SK-N-SH (cell line): ENCODE results near the gene HSPB1.

Experiments
- EP300 ChIP-seq, 2 experiments: IDR thresholded peaks; 2 replicates each; pipeline versions ENCODE4 v1.4.0 to v1.6.1; 2012; ENCODE audit warnings: borderline replicate concordance in 1 of 2, low read depth in 1 of 2, low read length in 1 of 2
- EZH2phosphoT487 ChIP-seq: fragments of 200-600 bp; sonication (generic); IDR thresholded peaks from 2 replicates; pipeline ENCODE4 v1.6.1; 2017; ENCODE audit warnings: low read depth, mixed run types, mild to moderate bottlenecking, antibody characterized with exemption, moderate library complexity, borderline replicate concordance
- GABPA ChIP-seq: IDR thresholded peaks from 2 replicates; pipeline ENCODE4 v1.4.0; 2012; ENCODE audit warnings: low read depth, mild to moderate bottlenecking
- JUND ChIP-seq: IDR thresholded peaks from 2 replicates; pipeline ENCODE4 v1.4.0; 2012
- MEF2A ChIP-seq: IDR thresholded peaks from 2 replicates; pipeline ENCODE4 v1.4.0; 2012; ENCODE audit warnings: low read depth, borderline replicate concordance
- MXI1 ChIP-seq: IDR thresholded peaks from 2 replicates; pipeline ENCODE4 v1.6.1; 2012; ENCODE audit warnings: mild to moderate bottlenecking, low read depth, low read length, improper control_type of control experiment
- POLR2AphosphoS5 ChIP-seq: IDR thresholded peaks from 2 replicates; pipeline ENCODE4 v1.6.1; 2012; ENCODE audit warnings: low read depth, low read length
- RAD21 ChIP-seq: IDR thresholded peaks from 2 replicates; pipeline ENCODE4 v1.6.1; 2012; ENCODE audit warnings: mild to moderate bottlenecking, low read length
- RXRA ChIP-seq: IDR thresholded peaks from 2 replicates; pipeline ENCODE4 v1.4.0; 2012; ENCODE audit warnings: low read depth, mild to moderate bottlenecking, borderline replicate concordance
- TCF12 ChIP-seq: IDR thresholded peaks from 2 replicates; pipeline ENCODE4 v1.4.0; 2012
- TF ChIP-seq, protein P1 (sequence below): fragments of 200-600 bp; sonication (generic); IDR thresholded peaks from 2 replicates; pipeline ENCODE4 v1.6.1; 2017; ENCODE audit warnings: antibody characterized with exemption, mild to moderate bottlenecking, moderate library complexity
- TF ChIP-seq, protein P2 (sequence below): IDR thresholded peaks from 2 replicates; pipeline ENCODE4 v1.6.1; 2012; ENCODE audit warnings: mild to moderate bottlenecking, low read depth, low read length, moderate library complexity
- TF ChIP-seq, protein P3 (sequence below): IDR thresholded peaks from 2 replicates; pipeline ENCODE4 v1.4.0; 2012; ENCODE audit warnings: low read depth
- TF ChIP-seq, protein P4 (sequence below): IDR thresholded peaks from 2 replicates; pipeline ENCODE4 v1.4.0; 2012; ENCODE audit warnings: low read depth, borderline replicate concordance

DNA sequence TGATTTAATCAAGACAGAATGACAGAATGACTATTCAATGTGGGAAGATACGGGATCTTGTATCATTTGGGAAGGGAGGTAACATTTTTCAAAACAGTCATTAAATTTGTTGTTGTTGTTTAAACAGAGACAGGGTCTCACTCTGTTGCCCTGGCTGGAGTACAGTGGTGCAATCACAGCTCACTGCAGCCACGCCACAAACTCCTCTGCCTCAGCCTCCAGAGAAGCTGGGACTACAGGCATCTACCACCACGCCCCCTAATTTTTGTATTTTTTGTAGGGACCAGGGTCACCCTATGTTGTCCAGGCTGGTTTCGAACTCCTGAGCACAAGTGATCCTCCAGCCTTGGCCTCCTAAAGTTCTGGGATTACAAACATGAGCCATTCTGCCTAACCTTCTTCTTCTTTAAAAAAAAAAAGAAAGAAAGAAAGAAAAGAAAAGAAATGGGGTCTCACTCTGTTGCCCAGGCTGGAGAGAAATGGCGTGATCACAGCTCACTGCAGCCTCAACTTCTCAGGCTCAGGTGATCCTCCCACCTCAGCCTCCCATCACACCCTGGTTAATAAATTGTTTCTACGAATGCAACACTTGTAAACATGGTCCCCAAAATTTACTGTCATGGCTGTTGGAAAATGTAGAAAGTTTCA lies 32.0 kb downstream of the HSPB1 start:
- TF ChIP-seq POLR2AphosphoS5 = 0 out of 2 replicates have a peak, but pooled peaks have one; percentile 22
- TF ChIP-seq EP300 (IDR thresholded peaks at IDR 0.05; ENCODE audit: borderline replicate concordance in 1 of 2, low read depth in 1 of 2, low read length in 1 of 2) = no peak
- no peak for TF ChIP-seq MEF2A
- TF ChIP-seq RAD21 = no peak
- TF ChIP-seq, protein P1, sequence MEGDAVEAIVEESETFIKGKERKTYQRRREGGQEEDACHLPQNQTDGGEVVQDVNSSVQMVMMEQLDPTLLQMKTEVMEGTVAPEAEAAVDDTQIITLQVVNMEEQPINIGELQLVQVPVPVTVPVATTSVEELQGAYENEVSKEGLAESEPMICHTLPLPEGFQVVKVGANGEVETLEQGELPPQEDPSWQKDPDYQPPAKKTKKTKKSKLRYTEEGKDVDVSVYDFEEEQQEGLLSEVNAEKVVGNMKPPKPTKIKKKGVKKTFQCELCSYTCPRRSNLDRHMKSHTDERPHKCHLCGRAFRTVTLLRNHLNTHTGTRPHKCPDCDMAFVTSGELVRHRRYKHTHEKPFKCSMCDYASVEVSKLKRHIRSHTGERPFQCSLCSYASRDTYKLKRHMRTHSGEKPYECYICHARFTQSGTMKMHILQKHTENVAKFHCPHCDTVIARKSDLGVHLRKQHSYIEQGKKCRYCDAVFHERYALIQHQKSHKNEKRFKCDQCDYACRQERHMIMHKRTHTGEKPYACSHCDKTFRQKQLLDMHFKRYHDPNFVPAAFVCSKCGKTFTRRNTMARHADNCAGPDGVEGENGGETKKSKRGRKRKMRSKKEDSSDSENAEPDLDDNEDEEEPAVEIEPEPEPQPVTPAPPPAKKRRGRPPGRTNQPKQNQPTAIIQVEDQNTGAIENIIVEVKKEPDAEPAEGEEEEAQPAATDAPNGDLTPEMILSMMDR = no peak
- TF ChIP-seq, protein P2, sequence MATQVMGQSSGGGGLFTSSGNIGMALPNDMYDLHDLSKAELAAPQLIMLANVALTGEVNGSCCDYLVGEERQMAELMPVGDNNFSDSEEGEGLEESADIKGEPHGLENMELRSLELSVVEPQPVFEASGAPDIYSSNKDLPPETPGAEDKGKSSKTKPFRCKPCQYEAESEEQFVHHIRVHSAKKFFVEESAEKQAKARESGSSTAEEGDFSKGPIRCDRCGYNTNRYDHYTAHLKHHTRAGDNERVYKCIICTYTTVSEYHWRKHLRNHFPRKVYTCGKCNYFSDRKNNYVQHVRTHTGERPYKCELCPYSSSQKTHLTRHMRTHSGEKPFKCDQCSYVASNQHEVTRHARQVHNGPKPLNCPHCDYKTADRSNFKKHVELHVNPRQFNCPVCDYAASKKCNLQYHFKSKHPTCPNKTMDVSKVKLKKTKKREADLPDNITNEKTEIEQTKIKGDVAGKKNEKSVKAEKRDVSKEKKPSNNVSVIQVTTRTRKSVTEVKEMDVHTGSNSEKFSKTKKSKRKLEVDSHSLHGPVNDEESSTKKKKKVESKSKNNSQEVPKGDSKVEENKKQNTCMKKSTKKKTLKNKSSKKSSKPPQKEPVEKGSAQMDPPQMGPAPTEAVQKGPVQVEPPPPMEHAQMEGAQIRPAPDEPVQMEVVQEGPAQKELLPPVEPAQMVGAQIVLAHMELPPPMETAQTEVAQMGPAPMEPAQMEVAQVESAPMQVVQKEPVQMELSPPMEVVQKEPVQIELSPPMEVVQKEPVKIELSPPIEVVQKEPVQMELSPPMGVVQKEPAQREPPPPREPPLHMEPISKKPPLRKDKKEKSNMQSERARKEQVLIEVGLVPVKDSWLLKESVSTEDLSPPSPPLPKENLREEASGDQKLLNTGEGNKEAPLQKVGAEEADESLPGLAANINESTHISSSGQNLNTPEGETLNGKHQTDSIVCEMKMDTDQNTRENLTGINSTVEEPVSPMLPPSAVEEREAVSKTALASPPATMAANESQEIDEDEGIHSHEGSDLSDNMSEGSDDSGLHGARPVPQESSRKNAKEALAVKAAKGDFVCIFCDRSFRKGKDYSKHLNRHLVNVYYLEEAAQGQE = no peak
- no peak for TF ChIP-seq GABPA
- TF ChIP-seq, protein P3, sequence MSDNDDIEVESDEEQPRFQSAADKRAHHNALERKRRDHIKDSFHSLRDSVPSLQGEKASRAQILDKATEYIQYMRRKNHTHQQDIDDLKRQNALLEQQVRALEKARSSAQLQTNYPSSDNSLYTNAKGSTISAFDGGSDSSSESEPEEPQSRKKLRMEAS = no peak
- no peak for TF ChIP-seq MXI1
- TF ChIP-seq RXRA = no peak
- no peak for TF ChIP-seq JUND
- TF ChIP-seq TCF12 = no peak
- no peak for TF ChIP-seq EZH2phosphoT487
- TF ChIP-seq, protein P4, sequence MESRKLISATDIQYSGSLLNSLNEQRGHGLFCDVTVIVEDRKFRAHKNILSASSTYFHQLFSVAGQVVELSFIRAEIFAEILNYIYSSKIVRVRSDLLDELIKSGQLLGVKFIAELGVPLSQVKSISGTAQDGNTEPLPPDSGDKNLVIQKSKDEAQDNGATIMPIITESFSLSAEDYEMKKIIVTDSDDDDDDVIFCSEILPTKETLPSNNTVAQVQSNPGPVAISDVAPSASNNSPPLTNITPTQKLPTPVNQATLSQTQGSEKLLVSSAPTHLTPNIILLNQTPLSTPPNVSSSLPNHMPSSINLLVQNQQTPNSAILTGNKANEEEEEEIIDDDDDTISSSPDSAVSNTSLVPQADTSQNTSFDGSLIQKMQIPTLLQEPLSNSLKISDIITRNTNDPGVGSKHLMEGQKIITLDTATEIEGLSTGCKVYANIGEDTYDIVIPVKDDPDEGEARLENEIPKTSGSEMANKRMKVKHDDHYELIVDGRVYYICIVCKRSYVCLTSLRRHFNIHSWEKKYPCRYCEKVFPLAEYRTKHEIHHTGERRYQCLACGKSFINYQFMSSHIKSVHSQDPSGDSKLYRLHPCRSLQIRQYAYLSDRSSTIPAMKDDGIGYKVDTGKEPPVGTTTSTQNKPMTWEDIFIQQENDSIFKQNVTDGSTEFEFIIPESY = no peak
